Measurements from ENCODE around the gene SMIM3.

DNA sequence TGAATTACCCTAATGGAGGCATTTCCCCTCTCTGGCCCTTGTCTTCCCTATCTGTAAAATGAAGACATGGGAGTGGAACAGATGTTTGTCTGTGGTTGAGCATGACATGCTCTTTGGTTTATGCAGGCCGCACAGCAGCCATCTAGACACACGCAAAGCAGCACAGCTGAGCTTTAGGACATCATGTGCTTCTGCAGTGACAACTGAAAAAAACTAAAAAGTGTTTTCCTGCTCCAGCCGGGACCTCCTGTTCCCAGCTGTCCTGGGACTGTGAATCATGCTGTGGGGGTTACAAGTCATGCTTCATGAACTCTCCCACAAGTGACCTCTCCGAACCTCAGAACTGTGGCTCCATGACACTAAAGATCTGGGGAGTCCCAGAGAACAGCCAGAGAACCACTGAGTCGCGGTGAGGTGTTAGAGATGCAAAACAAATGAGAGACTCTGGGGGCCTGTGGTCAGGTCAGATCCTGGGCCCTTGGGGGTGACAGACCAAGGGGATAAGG is 1.7 kb downstream of the SMIM3 start:
- TF ChIP-seq, protein P1, sequence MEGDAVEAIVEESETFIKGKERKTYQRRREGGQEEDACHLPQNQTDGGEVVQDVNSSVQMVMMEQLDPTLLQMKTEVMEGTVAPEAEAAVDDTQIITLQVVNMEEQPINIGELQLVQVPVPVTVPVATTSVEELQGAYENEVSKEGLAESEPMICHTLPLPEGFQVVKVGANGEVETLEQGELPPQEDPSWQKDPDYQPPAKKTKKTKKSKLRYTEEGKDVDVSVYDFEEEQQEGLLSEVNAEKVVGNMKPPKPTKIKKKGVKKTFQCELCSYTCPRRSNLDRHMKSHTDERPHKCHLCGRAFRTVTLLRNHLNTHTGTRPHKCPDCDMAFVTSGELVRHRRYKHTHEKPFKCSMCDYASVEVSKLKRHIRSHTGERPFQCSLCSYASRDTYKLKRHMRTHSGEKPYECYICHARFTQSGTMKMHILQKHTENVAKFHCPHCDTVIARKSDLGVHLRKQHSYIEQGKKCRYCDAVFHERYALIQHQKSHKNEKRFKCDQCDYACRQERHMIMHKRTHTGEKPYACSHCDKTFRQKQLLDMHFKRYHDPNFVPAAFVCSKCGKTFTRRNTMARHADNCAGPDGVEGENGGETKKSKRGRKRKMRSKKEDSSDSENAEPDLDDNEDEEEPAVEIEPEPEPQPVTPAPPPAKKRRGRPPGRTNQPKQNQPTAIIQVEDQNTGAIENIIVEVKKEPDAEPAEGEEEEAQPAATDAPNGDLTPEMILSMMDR (IDR thresholded peaks at IDR 0.05): no peak
- TF ChIP-seq POLR2A (IDR thresholded peaks at IDR 0.05): peak in 2 of 4 donors; percentile 43 to 58
